Measurements from ENCODE around the gene IRF1.

IRF1 gene

DNA sequence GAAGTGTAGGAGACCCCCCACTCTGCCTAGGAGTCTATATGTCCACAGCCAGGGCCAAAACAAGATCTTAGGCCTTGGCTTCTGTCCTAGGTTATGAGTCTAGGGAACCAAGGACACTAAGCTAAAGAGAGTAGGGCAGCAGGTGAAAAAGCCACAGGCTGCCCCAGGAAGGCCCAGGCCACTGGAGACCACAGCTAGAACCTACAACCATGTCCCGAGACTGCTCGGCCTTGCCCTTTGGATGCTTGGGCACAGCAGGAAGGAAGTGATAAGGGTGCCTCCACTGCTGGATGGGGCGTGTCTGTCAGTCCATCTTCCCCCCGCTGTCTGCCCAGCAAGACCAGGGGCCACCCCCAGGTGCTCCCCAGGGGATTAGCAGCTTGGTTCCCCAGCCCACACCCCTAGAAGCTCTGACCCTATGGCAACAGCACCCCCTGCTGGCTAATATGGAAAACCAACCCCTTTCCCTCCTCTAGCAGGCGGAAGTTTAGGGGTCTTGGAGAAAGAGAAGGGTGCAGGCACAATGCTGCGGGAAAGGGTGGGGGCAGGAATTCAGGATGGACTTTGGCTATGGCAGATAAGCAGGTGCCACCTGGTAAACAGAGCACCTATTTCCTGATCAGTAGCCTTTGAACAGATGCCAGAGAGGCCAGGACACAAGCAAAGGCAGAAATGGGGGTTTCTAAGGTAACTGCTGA, 10.5 kb upstream of the IRF1 start:
- no peak for TF ChIP-seq TEAD4 (IDR thresholded peaks at IDR 0.05)
- 0 out of 2 replicates have a peak, but pooled peaks have one; percentile 78 for TF ChIP-seq ZBTB7A (IDR thresholded peaks at IDR 0.05; ENCODE audit: low read depth)
- TF ChIP-seq RAD21 (IDR thresholded peaks at IDR 0.05; ENCODE audit: low read depth), result peak; percentile 95

DNA sequence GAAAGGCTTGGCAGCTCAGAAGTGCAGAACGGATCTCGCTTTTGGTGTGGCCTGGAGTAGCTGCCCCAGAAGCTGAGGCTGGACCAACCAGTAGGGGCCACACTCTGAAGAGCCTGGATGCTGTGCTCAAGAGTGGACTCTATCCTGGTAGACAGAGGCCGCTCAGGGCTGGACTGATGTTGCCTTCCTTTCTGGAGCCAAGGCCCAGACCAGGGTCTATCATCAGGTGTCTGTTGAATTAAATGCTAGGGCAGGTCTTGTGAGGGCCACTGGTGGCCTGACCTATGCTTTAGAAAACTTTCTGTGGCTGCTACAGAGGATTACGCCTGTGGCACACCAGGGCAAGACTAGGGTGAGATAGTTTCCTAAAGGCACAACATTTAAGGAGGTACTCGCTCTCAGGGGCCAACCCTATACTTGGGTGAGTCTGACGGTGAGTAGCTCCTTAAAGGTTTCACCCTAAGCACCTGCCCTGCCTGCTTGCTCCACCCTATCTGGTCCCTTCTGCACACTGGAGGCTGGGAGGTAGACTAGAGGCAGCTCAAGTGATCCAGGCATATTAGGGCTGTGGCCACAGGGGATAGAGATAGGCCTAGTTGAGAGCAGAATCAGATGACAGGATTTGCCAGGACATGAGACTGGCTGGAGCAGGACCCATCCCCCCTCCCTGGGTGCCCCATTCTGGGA, 9.8 kb upstream of the IRF1 start:
- TF ChIP-seq CREB1 (IDR thresholded peaks at IDR 0.05; ENCODE audit: low read depth) (no peak), YY1 (IDR thresholded peaks at IDR 0.05; ENCODE audit: low read depth) (no peak), EP300 (IDR thresholded peaks at IDR 0.05; ENCODE audit: borderline replicate concordance) (no peak), NFIC (IDR thresholded peaks at IDR 0.05) (no peak)

DNA sequence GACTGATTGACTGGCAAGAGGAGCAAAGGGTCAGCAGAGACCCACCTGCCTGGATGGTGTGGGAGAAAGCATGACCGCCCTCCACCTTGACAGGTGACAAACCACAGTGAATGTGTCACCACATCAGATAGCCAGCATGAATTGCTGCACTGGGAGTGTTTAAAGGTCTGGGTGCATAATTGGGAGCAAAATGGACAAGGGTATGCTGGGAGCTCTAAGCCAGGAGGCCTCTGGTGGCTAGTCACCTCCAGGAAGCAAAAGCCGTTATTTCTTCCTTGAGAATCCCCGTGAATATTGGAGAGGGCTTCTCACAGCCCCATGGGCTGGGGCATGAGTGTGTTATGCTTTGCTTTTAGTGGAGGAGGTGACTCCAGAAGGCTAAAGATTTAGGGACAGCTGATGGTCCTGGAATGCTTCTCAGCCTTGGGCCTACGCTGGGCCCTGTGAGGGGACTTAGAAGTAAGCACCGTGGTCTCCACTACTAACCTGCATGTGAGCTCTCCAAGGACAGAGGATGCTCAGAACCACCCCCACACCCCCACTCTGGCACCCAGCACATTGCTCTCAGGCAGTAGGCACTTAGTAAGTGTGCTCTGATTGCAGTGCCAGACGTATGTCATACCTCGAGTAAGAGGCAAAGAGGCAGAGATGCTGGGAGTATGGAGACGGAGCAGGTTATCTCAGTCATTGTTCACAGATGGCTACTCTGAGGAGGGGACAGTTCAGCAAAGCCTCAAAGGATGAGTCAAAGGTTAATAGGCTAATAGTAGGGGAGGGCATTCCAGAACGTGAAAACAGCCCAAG, 9.1 kb upstream of the IRF1 start:
- TF ChIP-seq TEAD4 (IDR thresholded peaks at IDR 0.05), result no peak
- TF ChIP-seq CEBPB (IDR thresholded peaks at IDR 0.05), result no peak
- TF ChIP-seq, protein P1, sequence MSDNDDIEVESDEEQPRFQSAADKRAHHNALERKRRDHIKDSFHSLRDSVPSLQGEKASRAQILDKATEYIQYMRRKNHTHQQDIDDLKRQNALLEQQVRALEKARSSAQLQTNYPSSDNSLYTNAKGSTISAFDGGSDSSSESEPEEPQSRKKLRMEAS (IDR thresholded peaks at IDR 0.05), result no peak
- TF ChIP-seq FOXM1 (IDR thresholded peaks at IDR 0.05; ENCODE audit: borderline replicate concordance, low read depth), result no peak
- TF ChIP-seq TAF1 (IDR thresholded peaks at IDR 0.05; ENCODE audit: low read depth), result no peak
- TF ChIP-seq, protein P2, sequence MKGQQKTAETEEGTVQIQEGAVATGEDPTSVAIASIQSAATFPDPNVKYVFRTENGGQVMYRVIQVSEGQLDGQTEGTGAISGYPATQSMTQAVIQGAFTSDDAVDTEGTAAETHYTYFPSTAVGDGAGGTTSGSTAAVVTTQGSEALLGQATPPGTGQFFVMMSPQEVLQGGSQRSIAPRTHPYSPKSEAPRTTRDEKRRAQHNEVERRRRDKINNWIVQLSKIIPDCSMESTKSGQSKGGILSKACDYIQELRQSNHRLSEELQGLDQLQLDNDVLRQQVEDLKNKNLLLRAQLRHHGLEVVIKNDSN (IDR thresholded peaks at IDR 0.05), result no peak
- no peak for TF ChIP-seq CREB1 (IDR thresholded peaks at IDR 0.05; ENCODE audit: low read depth)
- TF ChIP-seq, protein P3, sequence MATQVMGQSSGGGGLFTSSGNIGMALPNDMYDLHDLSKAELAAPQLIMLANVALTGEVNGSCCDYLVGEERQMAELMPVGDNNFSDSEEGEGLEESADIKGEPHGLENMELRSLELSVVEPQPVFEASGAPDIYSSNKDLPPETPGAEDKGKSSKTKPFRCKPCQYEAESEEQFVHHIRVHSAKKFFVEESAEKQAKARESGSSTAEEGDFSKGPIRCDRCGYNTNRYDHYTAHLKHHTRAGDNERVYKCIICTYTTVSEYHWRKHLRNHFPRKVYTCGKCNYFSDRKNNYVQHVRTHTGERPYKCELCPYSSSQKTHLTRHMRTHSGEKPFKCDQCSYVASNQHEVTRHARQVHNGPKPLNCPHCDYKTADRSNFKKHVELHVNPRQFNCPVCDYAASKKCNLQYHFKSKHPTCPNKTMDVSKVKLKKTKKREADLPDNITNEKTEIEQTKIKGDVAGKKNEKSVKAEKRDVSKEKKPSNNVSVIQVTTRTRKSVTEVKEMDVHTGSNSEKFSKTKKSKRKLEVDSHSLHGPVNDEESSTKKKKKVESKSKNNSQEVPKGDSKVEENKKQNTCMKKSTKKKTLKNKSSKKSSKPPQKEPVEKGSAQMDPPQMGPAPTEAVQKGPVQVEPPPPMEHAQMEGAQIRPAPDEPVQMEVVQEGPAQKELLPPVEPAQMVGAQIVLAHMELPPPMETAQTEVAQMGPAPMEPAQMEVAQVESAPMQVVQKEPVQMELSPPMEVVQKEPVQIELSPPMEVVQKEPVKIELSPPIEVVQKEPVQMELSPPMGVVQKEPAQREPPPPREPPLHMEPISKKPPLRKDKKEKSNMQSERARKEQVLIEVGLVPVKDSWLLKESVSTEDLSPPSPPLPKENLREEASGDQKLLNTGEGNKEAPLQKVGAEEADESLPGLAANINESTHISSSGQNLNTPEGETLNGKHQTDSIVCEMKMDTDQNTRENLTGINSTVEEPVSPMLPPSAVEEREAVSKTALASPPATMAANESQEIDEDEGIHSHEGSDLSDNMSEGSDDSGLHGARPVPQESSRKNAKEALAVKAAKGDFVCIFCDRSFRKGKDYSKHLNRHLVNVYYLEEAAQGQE (IDR thresholded peaks at IDR 0.05; ENCODE audit: low read depth), result no peak
- TF ChIP-seq ZBTB7A (IDR thresholded peaks at IDR 0.05; ENCODE audit: low read depth), result no peak
- no peak for TF ChIP-seq RAD21 (IDR thresholded peaks at IDR 0.05; ENCODE audit: low read depth)
- TF ChIP-seq NFIC (IDR thresholded peaks at IDR 0.05), result no peak
- TF ChIP-seq EGR1 (IDR thresholded peaks at IDR 0.05), result no peak
- no peak for TF ChIP-seq TCF12 (IDR thresholded peaks at IDR 0.05; ENCODE audit: low read depth)
- no peak for TF ChIP-seq EP300 (IDR thresholded peaks at IDR 0.05; ENCODE audit: borderline replicate concordance)

DNA sequence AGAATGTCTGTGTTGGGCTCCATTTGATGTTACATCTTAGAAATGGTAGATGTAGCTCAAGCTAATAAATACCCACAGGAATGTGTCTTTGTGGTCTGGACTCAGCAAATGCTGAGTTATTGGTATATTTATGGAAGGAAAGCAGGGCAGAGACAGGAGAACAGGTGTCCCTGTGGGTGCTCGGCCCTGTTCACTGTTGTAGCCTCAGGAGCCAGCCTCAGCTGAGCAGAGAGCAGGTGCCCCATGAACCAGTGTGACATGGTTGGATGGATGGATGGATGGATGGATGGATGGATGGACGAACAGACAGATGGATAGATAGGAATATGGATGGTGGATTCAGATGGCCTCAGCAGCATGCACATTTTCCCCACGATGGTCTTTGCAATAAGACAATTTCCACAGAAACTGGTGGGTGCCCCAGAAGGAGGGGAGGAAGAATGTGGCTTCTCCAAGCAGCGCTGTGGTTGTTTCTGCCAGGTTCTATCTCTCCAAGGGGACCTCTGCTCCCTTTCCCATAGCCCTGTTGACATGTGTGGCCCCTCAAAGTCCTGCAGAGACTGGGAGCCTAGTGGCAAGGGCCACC, 8.2 kb upstream of the IRF1 start:
- TF ChIP-seq, protein P1 (IDR thresholded peaks at IDR 0.05), result no peak
- TF ChIP-seq TCF12 (IDR thresholded peaks at IDR 0.05; ENCODE audit: low read depth), result no peak
- TF ChIP-seq CEBPB (IDR thresholded peaks at IDR 0.05), result no peak
- TF ChIP-seq NFIC (IDR thresholded peaks at IDR 0.05), result no peak
- TF ChIP-seq YY1 (IDR thresholded peaks at IDR 0.05; ENCODE audit: low read depth), result no peak
- TF ChIP-seq TAF1 (IDR thresholded peaks at IDR 0.05; ENCODE audit: low read depth), result no peak
- no peak for TF ChIP-seq FOXM1 (IDR thresholded peaks at IDR 0.05; ENCODE audit: borderline replicate concordance, low read depth)
- no peak for TF ChIP-seq EP300 (IDR thresholded peaks at IDR 0.05; ENCODE audit: borderline replicate concordance)
- no peak for TF ChIP-seq RAD21 (IDR thresholded peaks at IDR 0.05; ENCODE audit: low read depth)
- TF ChIP-seq, protein P3 (IDR thresholded peaks at IDR 0.05; ENCODE audit: low read depth), result no peak
- TF ChIP-seq, protein P2 (IDR thresholded peaks at IDR 0.05), result no peak
- TF ChIP-seq CREB1 (IDR thresholded peaks at IDR 0.05; ENCODE audit: low read depth), result no peak
- no peak for TF ChIP-seq ZBTB7A (IDR thresholded peaks at IDR 0.05; ENCODE audit: low read depth)
- TF ChIP-seq EGR1 (IDR thresholded peaks at IDR 0.05), result no peak

DNA sequence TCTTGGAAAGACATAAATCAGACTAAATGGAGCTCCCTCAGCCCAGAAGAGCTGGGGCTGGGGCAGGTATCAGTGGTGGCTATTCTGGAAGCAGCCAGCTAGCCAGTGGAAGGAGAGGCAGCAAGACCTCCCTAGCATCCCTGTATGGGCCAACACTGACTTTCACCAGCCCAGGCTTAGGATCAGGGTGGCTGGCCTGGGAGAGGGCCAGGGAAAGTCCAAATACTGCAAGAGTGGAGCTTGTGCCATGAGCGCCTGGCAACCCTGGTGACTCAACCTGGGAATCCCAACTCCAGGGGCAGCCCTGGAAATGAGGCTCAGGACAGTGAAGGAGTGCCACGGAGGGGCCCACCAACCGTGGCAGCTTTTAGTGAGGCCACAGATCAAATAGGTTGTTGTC, 7.6 kb upstream of the IRF1 start:
- no peak for TF ChIP-seq RAD21 (IDR thresholded peaks at IDR 0.05; ENCODE audit: low read depth)
- TF ChIP-seq FOXM1 (IDR thresholded peaks at IDR 0.05; ENCODE audit: borderline replicate concordance, low read depth), result no peak
- no peak for TF ChIP-seq EGR1 (IDR thresholded peaks at IDR 0.05)
- TF ChIP-seq, protein P2 (IDR thresholded peaks at IDR 0.05), result no peak
- TF ChIP-seq, protein P3 (IDR thresholded peaks at IDR 0.05; ENCODE audit: low read depth), result no peak
- no peak for TF ChIP-seq TCF12 (IDR thresholded peaks at IDR 0.05; ENCODE audit: low read depth)
- TF ChIP-seq CREB1 (IDR thresholded peaks at IDR 0.05; ENCODE audit: low read depth), result no peak
- no peak for TF ChIP-seq EP300 (IDR thresholded peaks at IDR 0.05; ENCODE audit: borderline replicate concordance)
- no peak for TF ChIP-seq NFIC (IDR thresholded peaks at IDR 0.05)
- TF ChIP-seq, protein P1 (IDR thresholded peaks at IDR 0.05), result no peak
- no peak for TF ChIP-seq CEBPB (IDR thresholded peaks at IDR 0.05)
- no peak for TF ChIP-seq TEAD4 (IDR thresholded peaks at IDR 0.05)
- no peak for TF ChIP-seq ZBTB7A (IDR thresholded peaks at IDR 0.05; ENCODE audit: low read depth)
